Gastrocnemius medialis (tissue), 4 donors: ENCODE data around the gene WDCP.

Experiments
- CTCF ChIP-seq, 5 experiments: fragments of 450-650 bp in 3 of 5; fragments of 200-600 bp in 2 of 5; sonication (generic) in 2 of 5; IDR thresholded peaks in 4 of 5; conservative IDR thresholded peaks in 1 of 5; 1 replicate in 4 of 5; 2 replicates in 1 of 5; pipeline ENCODE4 v1.5.1; 2016 to 2019; ENCODE audit warnings: antibody characterized with exemption in 5 of 5, mild to moderate bottlenecking in 3 of 5, moderate library complexity in 3 of 5
- POLR2A ChIP-seq, 2 donors: fragments of 450-650 bp; IDR thresholded peaks; one replicate each; pipeline ENCODE4 v1.6.1; 2017; ENCODE audit warnings: antibody characterized with exemption in 2 of 2, mild to moderate bottlenecking in 2 of 2, moderate library complexity in 2 of 2

- no peak for TF ChIP-seq CTCF (IDR thresholded peaks at IDR 0.05 in 4 of 5, conservative IDR thresholded peaks at IDR 0.05 in 1 of 5)
- TF ChIP-seq POLR2A (IDR thresholded peaks at IDR 0.05): no peak
These were observed 31.4 kb downstream of the WDCP start for GRCh38 chr2:24015562-24016375.
